HG03064 (cell line): ENCODE measurements around the gene MRPL46.
"Not testable (repeated sequence)": the region's sequence is repeated elsewhere in the genome, so short reads cannot be mapped to it uniquely, and the experiment has no call there.

Experiments used
- ATAC-seq: cut with Tn5 transposase; IDR thresholded peaks from one replicate; pipeline ENCODE4 v1.9.1; 2021; ENCODE audit warnings: low read depth; ENCODE audit not compliant: unreplicated experiment

MRPL46 gene

GRCh38 chr15:88480981-88481380 is 13.8 kb upstream of the MRPL46 start:
- no peak for ATAC-seq

GRCh38 chr15:88479169-88479568 is 12.0 kb upstream of the MRPL46 start:
- ATAC-seq = no peak

GRCh38 chr15:88477904-88478303 is 10.7 kb upstream of the MRPL46 start:
- ATAC-seq = no peak

- ATAC-seq = no peak
These were observed 9.9 kb upstream of the MRPL46 start for GRCh38 chr15:88477126-88477525.

GRCh38 chr15:88476635-88477060 is 9.5 kb upstream of the MRPL46 start:
- no peak for ATAC-seq

GRCh38 chr15:88473661-88474293 is 6.6 kb upstream of the MRPL46 start:
- not testable (repeated sequence) for ATAC-seq

- no peak for ATAC-seq
These were observed 5.0 kb upstream of the MRPL46 start for GRCh38 chr15:88472225-88472624.

- ATAC-seq = no peak
These were observed 3.6 kb upstream of the MRPL46 start for GRCh38 chr15:88470625-88471372.

- ATAC-seq = no peak
These were observed 2.1 kb upstream of the MRPL46 start for GRCh38 chr15:88469321-88469720.

GRCh38 chr15:88468721-88469120 is 1.5 kb upstream of the MRPL46 start:
- not testable (repeated sequence) for ATAC-seq

- no peak for ATAC-seq
These were observed 844 bp upstream of the MRPL46 start for GRCh38 chr15:88467935-88468528.

GRCh38 chr15:88465633-88466224 is 1.5 kb downstream of the MRPL46 start:
- ATAC-seq = no peak

GRCh38 chr15:88463870-88464532 is 3.2 kb downstream of the MRPL46 start:
- no peak for ATAC-seq

GRCh38 chr15:88456733-88457132 is 10.5 kb downstream of the MRPL46 start:
- no peak for ATAC-seq

GRCh38 chr15:88454867-88455810 is 12.0 kb downstream of the MRPL46 start:
- ATAC-seq = peak; percentile 93

GRCh38 chr15:88454236-88454635 is 13.0 kb downstream of the MRPL46 start:
- no peak for ATAC-seq

GRCh38 chr15:88453651-88454050 is 13.5 kb downstream of the MRPL46 start:
- no peak for ATAC-seq

- ATAC-seq = no peak
These were observed 16.9 kb downstream of the MRPL46 start for GRCh38 chr15:88450125-88450798.

- ATAC-seq = no peak
These were observed 17.6 kb downstream of the MRPL46 start for GRCh38 chr15:88449581-88449980.
